IPS-18c (cell line): ENCODE results near the gene PIK3CG.
"Not testable (repeated sequence)": the region's sequence is repeated elsewhere in the genome, so short reads cannot be mapped to it uniquely, and the experiment has no call there.

Experiments used
- H3K4me3 ChIP-seq: 2 replicates; pipeline ENCODE4 v1.7.0; 2013; ENCODE audit warnings: low read depth, mild to moderate bottlenecking, low read length, moderate library complexity; ENCODE audit not compliant: insufficient read depth
- H3K9me3 ChIP-seq: one replicate; pipeline ENCODE4 v1.6.1; 2013; ENCODE audit warnings: mild to moderate bottlenecking, low read length, moderate library complexity; ENCODE audit not compliant: control insufficient read depth, insufficient read depth

The PIK3CG gene

GRCh38 chr7:106905734-106906133 lies 40.7 kb downstream of the PIK3CG start:
- no peak overlapping the region for H3K4me3 ChIP-seq
- H3K9me3 ChIP-seq: no peaks in the 10 kb centered on the region

DNA sequence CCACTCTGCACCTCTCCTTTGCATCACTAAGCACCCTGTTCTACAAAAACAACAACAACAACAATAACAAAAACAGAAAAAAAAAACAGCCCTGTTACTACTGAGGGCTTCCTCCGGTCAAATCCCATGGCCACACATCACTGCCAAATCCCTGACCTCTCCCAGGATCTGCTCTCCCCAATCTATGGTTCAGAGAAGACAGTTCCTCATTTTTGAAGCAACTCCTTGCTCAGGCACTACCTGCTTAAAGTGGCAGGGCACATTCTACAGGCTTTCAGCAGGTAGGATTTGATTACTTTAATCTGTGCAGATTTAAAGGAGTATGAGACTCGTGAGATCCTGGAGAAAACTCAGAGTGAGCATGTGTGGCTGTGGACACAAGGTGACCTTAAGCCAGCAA lies 46.9 kb downstream of the PIK3CG start:
- Histone ChIP-seq H3K9me3 (no peaks in the 10 kb centered on the region), H3K4me3 (no peak overlapping the region)

GRCh38 chr7:106914018-106914607 lies 49.0 kb downstream of the PIK3CG start:
- H3K4me3 ChIP-seq: no peak overlapping the region

DNA sequence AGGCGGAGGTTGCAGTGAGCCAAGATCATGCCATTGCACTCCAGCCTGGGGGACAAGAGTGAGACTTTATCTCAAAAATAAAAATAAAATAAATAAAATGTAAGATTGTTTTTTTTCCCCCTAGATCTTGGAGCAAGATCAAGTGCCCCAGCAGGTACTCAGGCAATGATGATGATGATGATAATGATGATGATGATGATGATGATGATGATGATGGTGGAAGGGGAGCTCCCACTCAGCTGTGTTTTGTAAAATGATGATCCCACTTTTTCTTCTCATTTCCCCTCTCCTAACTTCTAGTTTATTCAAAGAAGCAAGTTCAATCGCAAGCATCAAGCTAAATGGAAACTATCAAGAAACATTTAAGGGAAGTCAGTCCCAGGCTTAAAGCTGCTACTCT lies 50.3 kb downstream of the PIK3CG start:
- Histone ChIP-seq H3K4me3 (no peak overlapping the region), H3K9me3 (no peaks in the 10 kb centered on the region)

More at GRCh38 chr7:106914018-106914607, 49.0 kb downstream of the PIK3CG start:
- H3K9me3 ChIP-seq: no peaks in the 10 kb centered on the region

GRCh38 chr7:106915873-106916272 lies 50.8 kb downstream of the PIK3CG start:
- Histone ChIP-seq H3K9me3 (no peaks in the 10 kb centered on the region), H3K4me3 (no peak overlapping the region)

- H3K4me3 ChIP-seq: no peak overlapping the region
- H3K9me3 ChIP-seq: no peaks in the 10 kb centered on the region
These were observed 51.6 kb downstream of the PIK3CG start for GRCh38 chr7:106916679-106917078.

DNA sequence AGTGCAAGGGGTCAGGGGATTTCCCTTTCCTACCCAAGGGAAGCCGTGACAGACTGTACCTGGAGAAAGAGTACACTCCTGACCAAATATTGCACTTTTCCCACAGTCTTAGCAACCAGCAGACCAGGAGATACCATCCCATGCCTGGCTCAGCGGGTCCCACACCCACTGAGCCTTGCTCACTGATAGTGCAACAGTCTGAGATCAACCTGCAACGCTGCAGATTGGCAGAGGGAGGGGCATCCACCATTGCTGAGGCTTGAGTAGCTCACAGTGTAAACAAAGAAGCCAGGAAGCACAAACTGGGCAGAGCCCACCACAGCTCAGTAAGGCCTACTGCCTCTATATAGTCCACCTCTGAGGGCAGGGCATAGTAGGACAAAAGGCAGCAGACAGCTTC lies 53.9 kb downstream of the PIK3CG start:
- Histone ChIP-seq H3K9me3 (no peaks in the 10 kb centered on the region), H3K4me3 (no peak overlapping the region)

- H3K4me3 ChIP-seq, H3K9me3 ChIP-seq: not testable (repeated sequence)
These were observed 59.4 kb downstream of the PIK3CG start for GRCh38 chr7:106924468-106924867.

GRCh38 chr7:106926892-106927291 lies 61.8 kb downstream of the PIK3CG start:
- H3K9me3 ChIP-seq: no peaks in the 10 kb centered on the region

DNA sequence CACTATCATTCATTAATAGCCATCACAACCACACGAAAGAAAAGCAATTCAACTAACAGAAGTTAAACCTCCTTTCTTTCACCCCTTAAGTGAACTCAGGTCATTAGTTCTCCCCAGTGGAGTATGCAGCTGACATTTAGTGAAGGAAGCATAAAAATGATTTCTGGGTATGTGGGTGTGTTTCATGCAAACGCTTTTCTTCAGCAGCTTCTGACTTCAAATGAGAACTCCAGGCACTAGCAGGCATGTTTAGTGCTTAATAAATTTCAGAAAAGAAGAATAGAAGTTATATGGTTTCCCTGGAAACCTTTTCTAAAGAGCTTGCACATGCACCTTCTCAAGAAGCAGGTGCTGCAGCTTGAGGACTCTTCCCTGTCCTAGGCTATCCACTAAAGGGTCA lies 62.5 kb downstream of the PIK3CG start:
- H3K9me3 ChIP-seq: no peaks in the 10 kb centered on the region

More at GRCh38 chr7:106926892-106927291, 61.8 kb downstream of the PIK3CG start:
- H3K4me3 ChIP-seq: no peak overlapping the region

DNA sequence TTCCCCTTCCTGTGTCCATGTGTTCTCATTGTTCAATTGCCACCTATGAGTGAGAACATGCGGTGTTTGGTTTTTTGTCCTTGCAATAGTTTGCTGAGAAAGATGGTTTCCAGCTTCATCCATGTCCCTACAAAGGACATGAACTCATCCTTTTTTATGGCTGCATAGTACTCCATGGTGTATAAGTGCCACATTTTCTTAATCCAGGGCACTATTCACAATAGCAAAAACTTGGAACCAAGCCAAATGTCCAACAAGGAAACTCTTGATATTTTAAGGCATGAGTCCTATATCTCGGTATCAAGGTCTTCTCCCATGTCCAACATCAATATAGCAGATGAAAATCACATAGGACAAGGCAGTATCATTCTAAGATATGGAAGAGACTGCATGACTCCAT lies 64.5 kb downstream of the PIK3CG start:
- not testable (repeated sequence) for H3K9me3 ChIP-seq, H3K4me3 ChIP-seq

More for the DNA sequence above, 62.5 kb downstream of the PIK3CG start:
- no peak overlapping the region for H3K4me3 ChIP-seq

DNA sequence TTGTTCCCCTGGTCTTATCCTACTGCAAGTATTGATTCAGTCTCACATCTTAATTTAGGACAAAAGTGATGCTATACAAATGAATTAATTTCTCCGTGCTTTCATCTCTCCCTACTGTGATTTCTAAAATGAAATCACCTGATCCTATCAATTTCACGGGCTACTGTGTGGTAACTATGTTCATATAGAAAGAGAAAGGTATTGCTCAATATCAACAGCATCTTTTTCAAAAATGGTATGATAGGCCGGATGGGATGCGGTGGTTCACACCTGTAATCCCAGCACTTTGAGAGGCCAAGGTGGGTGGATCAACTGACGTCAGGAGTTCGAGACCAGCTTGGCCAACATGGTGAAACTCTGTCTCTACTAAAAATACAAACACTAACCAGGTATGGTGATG lies 71.2 kb downstream of the PIK3CG start:
- Histone ChIP-seq H3K4me3 (no peak overlapping the region), H3K9me3 (no peaks in the 10 kb centered on the region)

DNA sequence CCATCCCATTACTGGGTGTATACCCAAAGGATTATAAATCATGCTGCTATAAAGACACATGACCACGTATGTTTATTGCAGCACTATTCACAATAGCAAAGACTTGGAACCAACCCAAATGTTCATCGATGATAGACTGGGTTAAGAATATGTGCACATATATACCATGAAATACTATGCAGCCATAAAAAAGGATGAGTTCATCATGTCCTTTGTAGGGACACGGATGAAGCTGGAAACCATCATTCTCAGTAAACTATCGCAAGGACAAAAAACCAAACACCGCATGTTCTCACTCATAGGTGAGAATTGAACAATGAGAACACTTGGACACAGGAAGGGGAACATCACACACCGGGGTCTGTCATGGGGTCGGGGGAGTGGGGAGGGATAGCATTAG lies 73.0 kb downstream of the PIK3CG start:
- H3K9me3 ChIP-seq: not testable (repeated sequence)

DNA sequence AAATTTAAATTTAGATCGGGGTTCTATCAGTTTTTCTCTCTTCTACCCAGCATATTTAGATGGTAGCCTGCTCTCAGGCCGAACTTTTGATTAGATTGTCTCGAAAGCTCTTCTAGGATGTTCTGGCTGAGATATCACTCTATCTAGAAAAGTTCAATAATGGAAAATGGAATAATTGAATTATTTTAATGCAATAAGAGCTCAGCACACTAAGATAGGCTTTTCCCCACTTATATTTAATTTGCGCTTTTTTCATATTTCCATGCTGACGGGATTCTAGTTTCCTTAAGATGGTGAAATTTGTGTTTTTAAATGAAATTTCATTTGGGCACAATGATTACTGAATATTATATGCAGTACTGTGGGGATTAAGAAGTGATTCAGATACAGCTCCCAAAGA lies 73.7 kb downstream of the PIK3CG start:
- H3K4me3 ChIP-seq: no peak overlapping the region

More for the DNA sequence above, 73.0 kb downstream of the PIK3CG start:
- not testable (repeated sequence) for H3K4me3 ChIP-seq

GRCh38 chr7:106944035-106944665 lies 79.1 kb downstream of the PIK3CG start:
- H3K4me3 ChIP-seq: no peak overlapping the region
- H3K9me3 ChIP-seq: no peaks in the 10 kb centered on the region

More for the DNA sequence above, 73.7 kb downstream of the PIK3CG start:
- H3K9me3 ChIP-seq: no peaks in the 10 kb centered on the region

DNA sequence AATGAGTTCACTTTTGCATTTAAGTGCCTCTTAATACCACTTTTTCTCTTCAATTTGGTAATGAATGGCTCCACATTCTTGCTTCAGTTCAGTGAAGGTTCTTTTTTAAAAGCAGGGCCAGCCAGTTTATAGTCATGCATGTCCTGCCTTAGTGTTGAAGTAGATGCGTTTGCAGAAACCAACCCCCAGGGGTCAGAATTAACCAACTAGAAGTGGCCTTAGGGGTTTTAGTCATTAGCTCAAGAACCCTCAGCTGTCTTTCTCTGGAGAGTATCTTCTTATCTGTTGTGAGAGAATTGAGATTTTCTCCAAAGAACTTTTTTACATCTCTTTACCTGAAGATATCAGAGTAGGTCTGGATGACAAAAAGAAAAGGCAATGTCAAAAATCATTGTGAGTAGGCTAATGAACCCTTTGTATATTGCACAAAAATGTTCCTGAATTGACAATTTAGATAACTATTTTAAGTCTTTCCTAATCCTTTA lies 82.2 kb downstream of the PIK3CG start:
- Histone ChIP-seq H3K4me3 (no peak overlapping the region), H3K9me3 (no peaks in the 10 kb centered on the region)

DNA sequence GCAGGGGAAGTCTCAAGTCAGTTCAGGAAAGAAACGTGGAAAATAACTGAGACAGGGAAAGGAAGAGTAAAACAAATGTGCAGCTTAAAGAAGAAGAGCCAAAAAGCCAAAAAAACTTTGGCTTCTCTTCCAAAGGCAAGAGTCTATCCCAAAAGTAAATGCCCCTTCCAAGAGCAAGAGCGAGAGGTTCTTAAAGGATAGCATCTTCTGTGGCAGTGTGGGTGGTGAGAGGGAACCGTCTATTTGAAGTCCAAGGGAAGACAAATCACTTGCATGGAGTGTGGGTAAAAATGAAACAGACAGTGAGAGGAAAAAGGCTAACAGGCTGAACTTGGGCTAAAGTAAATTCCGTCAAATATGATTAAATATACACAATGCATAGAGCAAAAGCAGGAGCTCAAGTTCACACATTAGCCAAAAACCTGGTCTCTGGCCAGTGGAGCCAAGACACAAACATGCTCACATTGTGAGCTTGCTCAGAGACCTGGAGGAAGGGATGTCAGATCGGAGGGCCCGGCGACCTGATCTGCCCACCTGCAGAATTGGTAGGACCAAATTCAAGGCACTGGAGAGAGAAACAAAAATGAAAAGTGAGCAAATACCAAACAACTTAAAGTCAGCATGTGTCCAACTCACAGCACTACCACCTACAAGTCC lies 87.0 kb downstream of the PIK3CG start:
- no peak overlapping the region for H3K4me3 ChIP-seq
- H3K9me3 ChIP-seq: no peaks in the 10 kb centered on the region

DNA sequence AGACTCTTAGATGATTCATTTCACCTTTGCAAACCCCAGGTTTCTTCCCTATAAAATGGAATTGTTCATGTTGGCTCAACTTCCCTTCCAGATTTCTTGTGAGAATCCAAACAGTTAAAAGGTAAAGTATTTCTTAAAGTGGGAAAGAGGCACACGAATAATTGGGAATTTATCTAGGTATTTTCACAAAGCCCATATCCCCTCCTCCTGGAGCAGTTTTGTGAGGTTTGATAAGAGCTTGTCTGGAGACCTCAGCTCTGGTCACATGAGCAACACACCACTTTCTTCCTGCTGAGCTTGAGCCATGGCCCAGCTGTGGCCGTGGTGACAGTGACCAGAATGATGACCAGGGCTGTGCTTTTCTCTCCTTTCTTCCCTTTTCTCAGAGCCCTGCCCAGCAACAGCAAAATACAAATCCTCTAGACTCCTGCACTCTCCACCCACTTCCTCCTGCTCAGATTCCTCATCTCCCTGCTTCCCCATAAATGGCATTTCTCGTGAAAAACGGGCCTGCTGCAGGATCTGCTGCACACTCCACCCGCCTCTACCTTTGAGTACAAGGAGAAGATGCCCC lies 87.7 kb downstream of the PIK3CG start:
- Histone ChIP-seq H3K4me3 (no peak overlapping the region), H3K9me3 (no peaks in the 10 kb centered on the region)
